GM10847 (cell line): ENCODE results near the gene PIK3AP1.

Experiments used
- POLR2A ChIP-seq: IDR thresholded peaks from 2 replicates; pipeline ENCODE4 v1.6.1; 2011; ENCODE audit not compliant: insufficient read length; ENCODE audit errors: extremely low read depth

The PIK3AP1 gene

GRCh38 chr10:96667401-96667800, 52.9 kb downstream of the PIK3AP1 start:
- no peak for TF ChIP-seq POLR2A

DNA sequence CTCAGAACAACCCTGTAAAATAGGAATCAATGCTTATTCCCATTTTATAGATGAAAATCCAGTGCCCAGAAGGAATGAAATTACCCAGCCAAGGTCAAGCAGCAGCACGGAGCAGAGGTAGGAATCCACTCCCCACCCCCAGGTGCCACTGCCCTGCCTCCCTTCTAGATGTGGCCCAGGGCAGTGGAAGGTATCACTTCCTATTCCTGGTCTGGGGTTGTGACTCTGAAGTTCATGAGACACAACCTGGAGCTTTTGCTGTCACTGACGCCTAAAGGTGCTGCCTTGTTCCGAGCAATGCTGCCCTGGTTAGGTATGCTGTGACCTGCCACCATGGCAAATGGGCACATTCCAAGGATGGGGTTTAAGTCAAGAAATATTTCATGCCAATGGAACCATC, 53.6 kb downstream of the PIK3AP1 start:
- no peak for TF ChIP-seq POLR2A

DNA sequence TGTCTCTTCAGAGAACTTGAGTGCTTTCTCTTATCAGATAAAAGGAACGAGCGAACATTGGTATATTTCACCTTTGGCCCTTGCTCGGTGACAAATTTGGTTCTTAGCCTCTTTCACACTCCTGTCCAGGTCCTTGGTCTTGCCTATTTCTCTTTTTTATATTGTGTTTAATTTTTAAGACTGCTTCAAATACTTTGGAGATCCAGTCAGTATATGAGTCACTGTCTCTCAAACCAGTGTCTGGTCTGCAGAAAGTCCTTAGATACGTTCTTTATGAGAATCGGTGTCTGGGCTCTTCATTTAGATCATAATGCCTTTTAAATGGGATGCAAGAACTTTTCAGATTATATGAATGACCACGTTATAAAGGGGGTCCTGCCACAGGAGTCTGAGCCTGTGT, 55.0 kb downstream of the PIK3AP1 start:
- TF ChIP-seq POLR2A, result no peak

DNA sequence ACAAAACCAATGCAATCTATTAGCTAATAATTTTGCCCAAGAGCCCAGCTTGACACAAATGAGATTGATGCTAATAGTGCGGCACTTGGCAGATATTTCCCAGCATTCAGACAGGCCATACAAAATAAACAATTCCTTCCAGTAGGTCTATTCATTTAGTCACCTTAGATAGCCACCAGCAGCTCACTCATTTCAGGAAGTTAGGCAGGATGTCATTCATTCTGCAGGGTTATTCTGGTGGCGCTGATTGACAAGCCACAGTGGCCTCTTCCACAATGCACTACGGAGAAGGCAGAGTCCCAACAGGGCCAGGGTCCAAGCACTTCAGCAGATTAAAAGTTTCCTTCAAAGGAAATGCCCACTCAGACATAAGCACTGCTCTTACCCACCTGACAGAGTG, 55.8 kb downstream of the PIK3AP1 start:
- no peak for TF ChIP-seq POLR2A

DNA sequence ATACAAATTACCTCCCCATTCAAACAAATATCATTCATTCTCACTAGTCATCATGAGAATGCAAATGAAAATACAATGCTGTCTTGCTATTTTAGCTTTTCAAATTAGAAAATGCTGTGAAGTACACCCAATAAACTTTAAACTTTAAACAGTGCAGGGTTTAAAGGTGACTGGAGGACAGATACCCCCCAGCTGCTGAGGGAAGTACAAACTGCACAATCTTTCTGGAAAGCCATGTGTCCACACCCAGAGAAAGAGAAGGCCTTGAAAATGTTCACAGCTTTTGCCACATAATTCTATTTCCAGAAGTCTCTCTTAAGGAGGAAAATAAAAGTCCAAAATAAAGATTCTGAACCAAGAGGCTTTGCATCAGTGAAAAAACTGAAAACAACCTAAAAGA, 56.5 kb downstream of the PIK3AP1 start:
- TF ChIP-seq POLR2A, result no peak

GRCh38 chr10:96661632-96662031, 58.7 kb downstream of the PIK3AP1 start:
- no peak for TF ChIP-seq POLR2A

DNA sequence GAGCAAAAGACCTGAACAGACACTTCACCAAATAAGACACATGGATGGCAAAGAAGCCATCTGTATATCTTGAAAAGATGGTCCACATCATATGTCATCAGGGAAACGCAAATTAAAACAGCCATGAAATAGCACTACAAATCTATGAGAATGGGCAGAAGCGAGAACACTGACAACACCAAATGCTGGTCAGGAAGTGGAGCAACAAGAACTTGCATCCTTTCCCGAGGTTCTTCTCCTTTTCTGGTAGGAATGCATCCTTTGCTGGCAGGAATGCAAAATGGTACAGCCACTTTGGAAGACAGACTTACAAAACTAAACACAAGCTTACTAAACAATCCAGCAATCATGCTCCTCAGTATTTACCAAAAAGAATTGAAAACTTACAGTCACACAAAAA, 60.0 kb downstream of the PIK3AP1 start:
- no peak for TF ChIP-seq POLR2A

- no peak for TF ChIP-seq POLR2A
Measured at GRCh38 chr10:96658844-96659243, 61.5 kb downstream of the PIK3AP1 start.

DNA sequence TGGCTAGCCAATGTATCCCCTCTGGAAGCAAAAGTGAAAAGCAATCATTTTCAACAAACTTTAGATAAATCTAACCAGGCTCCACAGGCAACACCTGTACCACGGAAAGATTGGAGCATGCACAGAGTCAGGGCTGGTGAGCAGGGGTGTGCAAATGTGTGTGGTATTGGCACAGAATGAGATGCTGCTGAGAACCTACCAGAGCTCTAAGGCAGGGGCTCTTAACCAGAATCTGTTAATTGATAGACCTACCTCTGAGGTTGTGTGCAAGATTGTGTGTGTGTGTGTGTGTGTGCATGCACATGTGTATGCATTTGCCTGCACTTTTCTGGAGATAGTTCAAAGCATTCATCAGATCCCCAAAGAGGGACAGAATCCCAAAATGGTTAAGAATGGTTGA, 62.9 kb downstream of the PIK3AP1 start:
- no peak for TF ChIP-seq POLR2A

- no peak for TF ChIP-seq POLR2A
Measured at GRCh38 chr10:96656839-96657238, 63.5 kb downstream of the PIK3AP1 start.

DNA sequence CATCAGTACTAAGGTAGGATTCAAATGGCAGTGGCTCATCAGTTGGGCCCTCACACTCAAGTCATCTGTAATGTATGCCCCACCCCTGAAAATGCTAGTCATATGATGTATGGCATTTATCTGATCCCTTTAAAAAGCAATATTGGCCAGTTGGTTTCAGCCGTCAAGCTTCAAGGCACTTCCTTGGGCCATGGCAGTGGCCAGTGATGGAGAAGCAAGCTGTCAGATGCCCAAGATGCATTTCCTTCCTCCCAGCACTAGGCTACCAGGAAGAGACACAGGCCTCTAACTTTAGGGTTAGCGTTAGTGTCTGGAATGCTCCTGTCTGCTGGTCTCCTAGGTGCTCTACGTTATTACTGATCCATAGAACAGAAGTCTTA, 64.1 kb downstream of the PIK3AP1 start:
- TF ChIP-seq POLR2A, result no peak

GRCh38 chr10:96655461-96656197, 64.7 kb downstream of the PIK3AP1 start:
- no peak for TF ChIP-seq POLR2A

DNA sequence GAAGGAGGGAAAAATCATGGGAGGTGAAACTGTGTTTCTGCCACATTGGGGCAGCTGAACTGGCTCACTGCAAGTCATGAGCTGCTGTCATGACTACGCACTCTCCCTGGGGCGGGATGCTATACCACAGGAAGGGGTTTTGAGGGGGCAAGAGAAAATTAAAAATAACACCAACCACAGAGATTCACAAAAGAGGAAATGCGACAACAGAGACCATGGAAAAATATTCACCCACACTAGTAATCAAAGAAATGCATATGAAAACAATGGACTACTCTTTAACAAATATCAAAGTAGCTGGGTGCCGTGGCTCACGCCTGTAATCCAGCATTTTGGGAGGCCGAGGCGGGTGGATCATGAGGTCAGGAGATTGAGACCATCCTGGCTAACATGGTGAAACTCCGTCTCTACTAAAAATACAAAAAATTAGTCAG, 68.3 kb downstream of the PIK3AP1 start:
- no peak for TF ChIP-seq POLR2A

- no peak for TF ChIP-seq POLR2A
Measured at GRCh38 chr10:96650958-96651357, 69.4 kb downstream of the PIK3AP1 start.

DNA sequence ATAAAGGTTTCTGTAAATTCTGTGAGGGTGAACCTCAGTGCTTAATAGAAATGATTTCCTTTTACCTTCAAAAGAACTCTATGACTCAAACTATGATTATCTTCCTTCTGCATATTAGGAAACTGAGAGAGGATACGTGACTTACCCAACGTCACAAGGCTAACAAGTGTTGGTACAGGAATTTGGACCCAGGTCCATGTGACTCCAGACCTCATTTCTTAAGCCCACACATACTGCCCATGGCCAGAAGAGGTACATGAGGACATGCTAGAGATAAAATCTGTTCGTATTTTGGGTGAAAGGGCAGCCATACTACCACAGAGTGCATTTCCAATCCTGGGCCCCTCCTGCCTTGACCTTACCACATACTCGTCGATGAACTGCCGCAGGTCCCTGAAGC, 72.0 kb downstream of the PIK3AP1 start:
- no peak for TF ChIP-seq POLR2A

DNA sequence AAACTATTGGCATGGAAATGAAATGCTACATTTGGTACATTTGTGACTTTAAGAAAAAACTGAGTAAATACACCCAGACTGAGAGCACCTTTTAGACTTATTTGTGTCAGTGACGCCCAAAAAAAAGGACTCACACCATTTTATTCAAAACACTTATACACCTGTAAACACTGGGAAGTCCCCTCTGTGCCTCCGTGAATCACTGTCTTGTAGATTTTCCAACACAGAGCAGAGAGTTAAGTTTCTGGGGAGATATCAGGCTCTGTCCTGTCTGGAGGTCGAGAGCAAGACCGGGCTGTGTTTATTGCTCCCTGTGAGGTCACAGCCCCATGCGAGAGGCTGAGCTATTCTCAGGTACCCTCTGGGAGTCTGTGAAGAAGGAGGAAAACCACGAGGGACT, 72.8 kb downstream of the PIK3AP1 start:
- no peak for TF ChIP-seq POLR2A

DNA sequence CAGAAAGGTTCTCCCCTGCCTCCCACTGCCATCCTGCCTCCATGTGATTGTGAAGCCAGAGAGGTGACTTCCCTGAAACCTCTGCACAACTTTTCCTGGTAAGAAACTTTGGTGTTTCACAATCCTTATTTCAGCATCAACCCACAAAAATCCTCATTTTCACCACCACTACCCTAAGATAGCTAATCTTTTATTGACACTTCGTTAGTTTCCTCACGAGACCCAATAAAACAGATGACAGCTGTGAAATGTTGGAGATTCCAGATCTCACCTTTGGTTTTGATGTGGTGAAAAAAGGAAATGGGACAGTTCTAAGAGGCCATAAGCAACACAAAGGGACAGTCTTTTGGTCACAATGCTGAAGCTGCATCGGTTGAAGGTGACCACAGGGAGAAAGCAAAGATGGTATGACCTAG, 73.6 kb downstream of the PIK3AP1 start:
- no peak for TF ChIP-seq POLR2A

- no peak for TF ChIP-seq POLR2A
Measured at GRCh38 chr10:96646301-96646700, 74.0 kb downstream of the PIK3AP1 start.

DNA sequence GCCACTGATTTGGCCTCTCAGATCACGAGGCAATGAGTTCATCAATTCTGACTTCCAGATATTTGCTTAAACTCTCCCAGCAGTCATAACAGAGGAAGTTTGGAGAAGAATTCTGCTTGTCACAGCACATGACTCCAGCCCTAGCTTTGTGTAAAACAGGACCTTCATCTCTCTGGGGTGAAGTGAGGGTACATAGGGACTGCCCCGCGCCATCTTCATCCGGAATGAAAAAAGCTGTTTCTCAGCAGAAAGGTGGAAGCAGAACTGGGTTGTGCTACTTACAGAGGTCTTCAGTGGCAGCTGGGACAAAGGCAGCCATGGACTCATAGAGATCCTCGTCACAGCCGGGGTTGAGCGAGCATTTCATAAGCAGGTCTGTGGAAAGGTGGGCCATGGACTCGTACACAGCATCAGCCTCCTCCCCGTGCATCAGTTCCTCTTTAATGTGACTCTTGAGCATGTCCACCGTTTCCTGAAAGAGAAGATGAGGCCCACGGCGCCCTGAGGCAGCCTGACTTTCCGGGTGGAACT, 75.1 kb downstream of the PIK3AP1 start:
- no peak for TF ChIP-seq POLR2A
